HG03097 (cell line): Measurements from ENCODE around the gene RPEL1.
"Not testable (repeated sequence)": the region's sequence is repeated elsewhere in the genome, so short reads cannot be mapped to it uniquely, and the experiment has no call there.

Experiments
- ATAC-seq: cut with Tn5 transposase; IDR thresholded peaks from one replicate; pipeline ENCODE4 v1.9.1; 2021; ENCODE audit not compliant: unreplicated experiment, low FRiP score

RPEL1 gene

GRCh38 chr10:103232772-103233488 is 12.8 kb upstream of the RPEL1 start:
- ATAC-seq = no peak

GRCh38 chr10:103235775-103236174 is 9.9 kb upstream of the RPEL1 start:
- ATAC-seq = no peak

GRCh38 chr10:103238506-103239252 is 7.0 kb upstream of the RPEL1 start:
- no peak for ATAC-seq

GRCh38 chr10:103241262-103242011 is 4.2 kb upstream of the RPEL1 start:
- no peak for ATAC-seq

GRCh38 chr10:103244666-103245271 is 918 bp upstream of the RPEL1 start:
- ATAC-seq = no peak

- no peak for ATAC-seq
Measured at GRCh38 chr10:103246324-103246723, 637 bp downstream of the RPEL1 start.

- no peak for ATAC-seq
Measured at GRCh38 chr10:103254113-103254512, 8.4 kb downstream of the RPEL1 start.

GRCh38 chr10:103254538-103255325 is 9.0 kb downstream of the RPEL1 start:
- ATAC-seq = no peak

- ATAC-seq = no peak
Measured at GRCh38 chr10:103256613-103257012, 10.9 kb downstream of the RPEL1 start.

GRCh38 chr10:103257812-103258211 is 12.1 kb downstream of the RPEL1 start:
- no peak for ATAC-seq

- ATAC-seq = not testable (repeated sequence)
Measured at GRCh38 chr10:103258928-103259327, 13.2 kb downstream of the RPEL1 start.

- ATAC-seq = no peak
Measured at GRCh38 chr10:103259989-103260388, 14.3 kb downstream of the RPEL1 start.

GRCh38 chr10:103262229-103262628 is 16.5 kb downstream of the RPEL1 start:
- ATAC-seq = no peak

GRCh38 chr10:103265717-103266329 is 20.1 kb downstream of the RPEL1 start:
- ATAC-seq = no peak

GRCh38 chr10:103273041-103273441 is 27.4 kb downstream of the RPEL1 start:
- ATAC-seq = no peak

GRCh38 chr10:103276251-103276895 is 30.7 kb downstream of the RPEL1 start:
- ATAC-seq = no peak

GRCh38 chr10:103276896-103277712 is 31.4 kb downstream of the RPEL1 start, which contains the start of gene INA:
Gene INA, plus strand, starts transcription at chr10:103277138. Its CDS starts 74 bp downstream, at chr10:103277212.
- ATAC-seq = no peak
